Measurements from ENCODE around the gene SAMD4A. TPM values are rescaled to one million over a fixed set of nuclear protein-coding genes. Genes with fewer than 3 reads are reported as not detected.

The SAMD4A gene
- total and polyA plus RNA-seq, 8 donors: 2.5 to 67.4 (median 15.9) TPM

GRCh38 chr14:54659365-54659764, 92.4 kb downstream of the SAMD4A start:
- DNase-seq: no peak
- TF ChIP-seq, protein P1, sequence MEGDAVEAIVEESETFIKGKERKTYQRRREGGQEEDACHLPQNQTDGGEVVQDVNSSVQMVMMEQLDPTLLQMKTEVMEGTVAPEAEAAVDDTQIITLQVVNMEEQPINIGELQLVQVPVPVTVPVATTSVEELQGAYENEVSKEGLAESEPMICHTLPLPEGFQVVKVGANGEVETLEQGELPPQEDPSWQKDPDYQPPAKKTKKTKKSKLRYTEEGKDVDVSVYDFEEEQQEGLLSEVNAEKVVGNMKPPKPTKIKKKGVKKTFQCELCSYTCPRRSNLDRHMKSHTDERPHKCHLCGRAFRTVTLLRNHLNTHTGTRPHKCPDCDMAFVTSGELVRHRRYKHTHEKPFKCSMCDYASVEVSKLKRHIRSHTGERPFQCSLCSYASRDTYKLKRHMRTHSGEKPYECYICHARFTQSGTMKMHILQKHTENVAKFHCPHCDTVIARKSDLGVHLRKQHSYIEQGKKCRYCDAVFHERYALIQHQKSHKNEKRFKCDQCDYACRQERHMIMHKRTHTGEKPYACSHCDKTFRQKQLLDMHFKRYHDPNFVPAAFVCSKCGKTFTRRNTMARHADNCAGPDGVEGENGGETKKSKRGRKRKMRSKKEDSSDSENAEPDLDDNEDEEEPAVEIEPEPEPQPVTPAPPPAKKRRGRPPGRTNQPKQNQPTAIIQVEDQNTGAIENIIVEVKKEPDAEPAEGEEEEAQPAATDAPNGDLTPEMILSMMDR (IDR thresholded peaks at IDR 0.05): no peak
- TF ChIP-seq EP300 (IDR thresholded peaks at IDR 0.05): no peak
- TF ChIP-seq POLR2A (IDR thresholded peaks at IDR 0.05): no peak
- TF ChIP-seq POLR2AphosphoS5 (IDR thresholded peaks at IDR 0.05): no peak
- no peaks in the 10 kb centered on the region for H3K27me3 ChIP-seq
- peaks cover 0 to 12% (median 2%) of the 10 kb centered on the region in 4 donors for H3K4me1 ChIP-seq
- intact Hi-C loops (cut with DNase I; ENCODE audit: low total_unique reads): no loop called here
- no peaks in the 10 kb centered on the region for H3K9me3 ChIP-seq
- 75 to 77% (median 77%) methylated on average over 6 of the region's 6 CpGs for WGBS, 5 donors
- no peak overlapping the region for H3K4me3 ChIP-seq
- no peak overlapping the region for H3K27ac ChIP-seq
- no peaks in the 10 kb centered on the region for H3K36me3 ChIP-seq

DNA sequence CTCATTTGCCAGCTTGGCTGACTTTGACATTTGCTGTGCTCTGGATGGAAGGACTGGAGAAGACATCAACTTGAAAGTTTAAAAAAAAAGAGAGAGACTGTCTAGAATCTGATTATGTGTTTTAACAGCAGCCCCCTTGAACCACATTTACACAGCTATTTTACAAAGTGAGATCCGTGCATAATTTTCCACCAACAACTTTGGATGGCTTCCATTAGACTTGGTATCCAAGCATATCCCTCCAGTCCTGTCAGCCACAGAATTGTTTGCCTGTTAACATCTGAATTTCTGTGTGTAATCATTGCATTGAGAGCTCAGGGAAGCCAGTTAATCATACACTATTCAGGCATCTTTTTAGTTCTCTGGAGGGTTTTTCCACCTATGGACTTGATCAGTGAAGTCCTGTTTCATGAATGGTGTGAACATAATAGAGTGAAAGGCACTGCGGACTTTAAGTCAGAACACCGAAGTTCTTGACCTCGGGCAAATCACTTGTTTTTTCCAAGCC, 93.7 kb downstream of the SAMD4A start:
- Histone ChIP-seq H3K9me3 (no peaks in the 10 kb centered on the region), H3K4me1 (peaks cover 0 to 4% (median 0%) of the 10 kb centered on the region in 4 donors), H3K36me3 (no peaks in the 10 kb centered on the region), H3K27me3 (no peaks in the 10 kb centered on the region), H3K27ac (no peak overlapping the region), H3K4me3 (no peak overlapping the region)
- intact Hi-C loops (cut with DNase I; ENCODE audit: low total_unique reads): no loop called here
- 76 to 88% (median 79%) methylated on average over 4 of the region's 4 CpGs for WGBS, 5 donors
- TF ChIP-seq, protein P1 (IDR thresholded peaks at IDR 0.05): no peak
- TF ChIP-seq EP300 (IDR thresholded peaks at IDR 0.05) (no peak), POLR2A (IDR thresholded peaks at IDR 0.05) (no peak), POLR2AphosphoS5 (IDR thresholded peaks at IDR 0.05) (no peak)
- no peak for DNase-seq

GRCh38 chr14:54662491-54663133, 95.7 kb downstream of the SAMD4A start:
- Histone ChIP-seq H3K9me3 (no peaks in the 10 kb centered on the region), H3K36me3 (no peaks in the 10 kb centered on the region), H3K27ac (no peak overlapping the region), H3K27me3 (no peaks in the 10 kb centered on the region), H3K4me3 (no peak overlapping the region), H3K4me1 (peaks cover 0 to 4% (median 0%) of the 10 kb centered on the region in 4 donors)
- WGBS, 5 donors: 70 to 76% (median 74%) methylated on average over 5 to 7 of the region's 7 CpGs
- intact Hi-C loops (cut with DNase I; ENCODE audit: low total_unique reads): no loop called here
- DNase-seq: no peak
- TF ChIP-seq POLR2A (IDR thresholded peaks at IDR 0.05) (no peak), POLR2AphosphoS5 (IDR thresholded peaks at IDR 0.05) (no peak)

- H3K36me3 ChIP-seq: no peaks in the 10 kb centered on the region
- intact Hi-C loops (cut with DNase I; ENCODE audit: low total_unique reads): no loop called here
- 84 to 95% (median 85%) methylated on average over 2 of the region's 2 CpGs for WGBS, 5 donors
- H3K27me3 ChIP-seq: no peaks in the 10 kb centered on the region
- TF ChIP-seq POLR2AphosphoS5 (IDR thresholded peaks at IDR 0.05) (no peak), EP300 (IDR thresholded peaks at IDR 0.05) (no peak), POLR2A (IDR thresholded peaks at IDR 0.05) (no peak)
- TF ChIP-seq, protein P1 (IDR thresholded peaks at IDR 0.05): no peak
- no peak overlapping the region for H3K4me3 ChIP-seq
- no peak overlapping the region for H3K27ac ChIP-seq
- no peak for DNase-seq
- peaks cover 0 to 4% (median 2%) of the 10 kb centered on the region in 4 donors for H3K4me1 ChIP-seq
- H3K9me3 ChIP-seq: no peaks in the 10 kb centered on the region
These were observed 98.0 kb downstream of the SAMD4A start for GRCh38 chr14:54664961-54665360.

DNA sequence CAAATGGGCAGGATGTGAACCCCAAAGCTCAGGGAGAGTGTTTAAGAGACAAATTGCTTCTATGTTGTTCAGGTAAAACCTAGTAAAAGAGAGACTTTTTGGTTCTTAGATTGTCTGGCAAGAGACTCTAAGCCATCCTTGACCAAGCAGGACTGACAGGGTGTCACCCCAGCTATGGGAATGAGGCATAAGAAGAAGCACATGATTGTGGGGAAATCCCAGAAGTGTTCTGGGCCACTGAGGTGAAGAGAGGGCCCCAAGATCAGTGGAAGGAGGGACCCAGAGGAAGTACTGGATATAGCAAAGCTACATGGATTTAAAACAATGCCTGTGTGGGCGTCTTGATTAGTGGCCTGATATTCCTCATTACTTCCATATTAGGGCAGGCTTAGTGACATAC, 99.0 kb downstream of the SAMD4A start:
- intact Hi-C loops (cut with DNase I; ENCODE audit: low total_unique reads): no loop called here
- DNase-seq: no peak

More for the DNA sequence above, 99.0 kb downstream of the SAMD4A start:
- H3K9me3 ChIP-seq: no peaks in the 10 kb centered on the region
- H3K4me3 ChIP-seq: no peak overlapping the region
- TF ChIP-seq POLR2AphosphoS5 (IDR thresholded peaks at IDR 0.05) (no peak), EP300 (IDR thresholded peaks at IDR 0.05) (no peak), POLR2A (IDR thresholded peaks at IDR 0.05) (no peak)
- TF ChIP-seq, protein P1 (IDR thresholded peaks at IDR 0.05): no peak
- no peak overlapping the region for H3K27ac ChIP-seq
- no peaks in the 10 kb centered on the region for H3K27me3 ChIP-seq
- H3K4me1 ChIP-seq: peaks cover 0 to 11% (median 5%) of the 10 kb centered on the region in 4 donors
- 85 to 96% (median 94%) methylated on average over 1 of the region's 1 CpG for WGBS, 5 donors
- H3K36me3 ChIP-seq: no peaks in the 10 kb centered on the region

Measured in stomach (tissue), 9 donors.